GM19043 (cell line): Measurements from ENCODE around the gene HAPLN2.
"Not testable (repeated sequence)": the region's sequence is repeated elsewhere in the genome, so short reads cannot be mapped to it uniquely, and the experiment has no call there.

Experiments used
- ATAC-seq: cut with Tn5 transposase; IDR thresholded peaks from one replicate; pipeline ENCODE4 v1.9.1; 2021; ENCODE audit warnings: low read depth; ENCODE audit not compliant: unreplicated experiment

The HAPLN2 gene

GRCh38 chr1:156618853-156619581 is at the start of gene HAPLN2:
Gene HAPLN2 (plus strand): TSS chr1:156619415. CDS start chr1:156623491, 4,076 bp downstream.
- ATAC-seq: no peak

DNA sequence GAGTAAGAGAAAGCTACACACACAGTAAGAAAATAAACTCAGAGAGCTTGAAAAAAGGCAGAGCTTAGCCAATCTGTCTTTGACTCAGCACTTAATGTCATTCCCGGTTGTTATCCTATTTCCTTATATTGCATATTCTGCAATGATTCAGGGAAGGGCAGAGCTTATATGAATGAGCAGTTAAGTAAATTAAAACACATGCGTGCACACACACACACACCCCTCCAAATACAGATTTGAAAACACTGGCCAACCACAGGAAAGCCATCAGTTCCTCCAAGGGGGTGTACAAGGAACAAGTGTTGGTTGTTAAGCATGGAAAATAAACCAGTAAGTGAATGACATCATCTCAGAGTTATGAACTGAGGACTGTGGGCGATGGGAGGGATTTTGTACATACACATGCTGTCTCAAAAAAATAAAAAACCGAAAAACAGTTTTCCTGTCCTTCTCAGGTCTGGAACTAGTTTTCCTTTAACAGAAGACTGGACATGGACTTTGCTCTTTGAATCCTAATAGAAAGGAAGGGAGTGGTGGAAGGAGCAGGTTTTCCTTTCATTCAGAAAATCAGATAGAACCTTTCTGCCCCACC is 47.9 kb upstream of the HAPLN2 start:
- no peak for ATAC-seq

GRCh38 chr1:156571919-156572662 is 47.1 kb upstream of the HAPLN2 start, which contains the start of gene IQGAP3:
Gene IQGAP3 (minus strand): TSS chr1:156572565. CDS start chr1:156572529, 36 bp downstream.
- ATAC-seq: no peak

DNA sequence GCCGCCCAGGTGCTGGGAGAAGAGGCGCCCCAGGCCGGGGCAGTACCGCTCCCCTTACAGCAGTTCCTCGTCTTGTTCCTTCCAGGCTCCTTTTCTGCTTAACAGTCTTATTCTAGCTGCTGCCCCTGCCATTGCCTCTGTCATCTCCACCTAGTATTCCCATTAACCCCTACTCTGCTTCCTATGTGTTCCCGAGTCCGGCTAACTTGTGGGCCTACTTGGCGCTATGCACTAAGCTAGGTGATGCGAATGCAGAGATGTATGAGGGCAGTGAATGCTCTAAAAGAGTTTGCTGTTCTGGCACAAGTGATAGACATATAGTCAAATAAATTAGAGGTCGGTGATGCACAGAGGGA is 46.6 kb upstream of the HAPLN2 start:
- no peak for ATAC-seq

DNA sequence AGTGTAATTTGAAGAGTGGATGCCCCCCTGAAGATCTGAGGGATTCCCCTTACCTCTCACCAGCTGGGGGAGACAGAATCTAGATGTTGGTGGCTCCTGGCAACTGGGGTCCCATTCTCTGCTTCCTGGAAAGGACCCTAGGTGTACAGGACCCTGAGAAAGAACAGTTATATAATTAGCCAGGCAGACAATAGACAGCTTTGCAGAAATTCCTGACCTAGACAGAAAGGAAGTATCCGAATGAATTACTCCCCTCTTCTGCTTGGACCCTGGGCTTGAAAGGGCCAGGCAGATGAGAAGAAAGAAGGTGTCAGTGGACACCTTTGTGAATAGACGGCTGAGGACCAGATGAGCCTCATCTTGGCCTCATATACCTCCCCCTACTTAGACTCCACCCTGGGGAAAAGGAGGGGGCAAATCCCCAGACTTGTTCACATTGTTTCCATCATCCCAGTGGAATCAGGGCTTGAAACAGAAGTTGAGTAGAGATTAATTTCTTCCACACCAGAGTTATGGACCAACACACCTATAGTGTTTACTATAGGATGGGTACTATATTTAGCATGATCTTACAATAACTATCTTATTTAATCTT is 45.1 kb upstream of the HAPLN2 start:
- ATAC-seq: no peak

GRCh38 chr1:156577550-156577949 is 41.7 kb upstream of the HAPLN2 start:
- ATAC-seq: no peak

DNA sequence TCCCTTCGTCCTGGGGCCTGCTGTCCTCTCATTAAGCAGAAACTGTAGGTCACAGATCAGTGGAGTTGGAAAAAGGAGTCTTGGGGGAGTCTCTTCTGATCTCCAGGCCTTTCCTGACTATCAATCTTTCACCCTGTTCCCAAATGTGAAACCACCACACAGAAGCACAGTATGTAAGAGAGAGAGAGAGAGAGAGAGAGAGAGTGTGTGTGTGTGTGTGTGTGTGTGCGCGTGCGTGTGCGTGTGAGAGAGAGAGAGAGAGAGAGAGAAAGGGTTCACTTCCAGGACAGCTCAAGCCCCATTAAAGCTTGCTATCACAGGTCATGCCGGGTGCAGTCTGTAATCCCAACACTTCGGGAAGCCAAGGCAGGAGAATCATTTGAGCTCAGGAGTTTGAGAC is 41.2 kb upstream of the HAPLN2 start:
- no peak for ATAC-seq

- no peak for ATAC-seq
Observed at GRCh38 chr1:156579472-156579871, 39.7 kb upstream of the HAPLN2 start, which contains the start of gene TTC24. Gene TTC24 (plus strand): TSS chr1:156579723. CDS start chr1:156581365, 1,642 bp downstream.

DNA sequence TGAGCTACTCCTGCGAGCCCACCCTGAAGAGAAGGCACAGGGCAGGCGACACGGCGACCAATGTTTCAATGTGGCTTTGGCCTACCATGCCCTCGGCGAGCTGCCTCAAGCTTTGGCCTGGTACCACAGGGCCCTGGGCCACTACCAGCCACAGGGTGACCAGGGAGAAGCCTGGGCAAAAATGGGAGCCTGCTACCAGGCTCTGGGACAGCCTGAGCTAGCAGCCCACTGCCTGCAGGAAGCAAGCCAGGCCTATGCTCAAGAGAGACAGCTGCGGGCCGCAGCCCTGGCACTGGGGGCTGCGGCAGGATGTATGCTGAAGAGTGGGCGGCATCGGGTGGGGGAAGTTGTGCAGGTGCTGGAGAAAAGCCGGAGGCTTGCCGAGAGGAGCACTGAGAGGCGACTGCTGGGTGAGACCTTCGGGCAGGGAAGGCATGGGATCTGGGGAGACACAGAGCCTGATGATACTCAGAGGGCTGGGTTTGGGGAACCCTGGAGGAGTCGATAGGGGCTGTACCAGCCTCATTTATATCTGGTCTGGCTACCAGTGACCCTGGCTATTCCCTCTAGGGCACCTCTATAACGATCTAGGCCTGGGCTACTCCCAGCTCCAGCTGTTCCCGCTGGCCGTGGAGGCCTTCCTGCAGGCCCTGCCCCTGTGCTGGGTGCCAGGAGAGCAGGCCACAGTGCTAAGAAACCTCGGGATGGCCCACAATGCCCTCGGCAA is 37.4 kb upstream of the HAPLN2 start:
- ATAC-seq: no peak

DNA sequence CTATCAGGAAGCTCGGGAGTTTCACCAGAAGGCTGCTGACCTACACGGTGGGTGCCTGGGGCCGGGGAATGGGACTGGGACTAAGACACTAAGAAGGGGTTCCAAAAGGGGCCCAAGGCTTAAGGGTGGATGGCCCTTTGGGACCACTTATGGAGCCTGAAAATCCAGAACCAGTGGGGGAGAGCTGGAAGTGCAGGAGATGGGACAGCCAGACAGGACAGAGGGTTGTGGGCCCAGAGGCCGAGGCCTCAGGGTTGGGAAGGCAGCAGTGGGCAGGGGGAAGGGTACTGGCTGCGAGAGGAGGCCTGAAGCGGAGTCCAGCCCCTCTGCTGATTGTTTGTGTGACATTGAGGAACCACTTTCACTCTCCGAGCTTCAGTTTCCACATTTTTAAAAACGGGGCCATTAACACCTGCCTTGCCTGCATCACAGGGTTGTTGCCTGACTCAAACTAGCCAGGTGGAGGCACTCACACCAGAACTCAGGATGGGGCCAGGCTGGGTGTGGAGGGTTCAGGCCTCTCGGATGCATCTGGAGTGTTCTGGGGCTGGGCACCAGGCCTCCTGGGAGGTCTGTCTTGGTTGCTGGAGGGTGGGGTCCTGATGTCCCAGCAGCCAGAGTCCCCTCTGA is 36.7 kb upstream of the HAPLN2 start:
- no peak for ATAC-seq

- ATAC-seq: no peak
Observed at GRCh38 chr1:156583821-156584622, 35.2 kb upstream of the HAPLN2 start.

- no peak for ATAC-seq
Observed at GRCh38 chr1:156584813-156585212, 34.4 kb upstream of the HAPLN2 start.

DNA sequence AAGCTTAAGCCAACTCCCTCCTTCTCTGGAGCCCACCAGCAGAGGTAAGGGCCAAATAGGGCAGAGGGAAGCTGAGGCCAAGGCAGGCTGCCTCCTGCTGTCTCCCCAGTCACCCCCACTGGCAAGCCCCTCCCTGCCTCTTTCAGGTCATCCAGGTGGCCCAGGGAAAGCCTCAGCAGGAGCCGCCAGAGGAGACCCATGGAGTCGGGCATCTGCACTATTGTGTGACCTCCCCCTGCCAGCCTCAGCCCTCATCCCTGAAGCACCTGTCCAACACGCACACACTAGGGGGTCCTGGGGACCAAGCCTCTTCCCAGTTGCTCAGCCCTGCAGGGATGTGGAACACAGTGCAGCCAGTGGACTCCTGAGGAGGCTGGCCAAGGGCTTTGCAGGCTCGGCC is 32.9 kb upstream of the HAPLN2 start:
- no peak for ATAC-seq

DNA sequence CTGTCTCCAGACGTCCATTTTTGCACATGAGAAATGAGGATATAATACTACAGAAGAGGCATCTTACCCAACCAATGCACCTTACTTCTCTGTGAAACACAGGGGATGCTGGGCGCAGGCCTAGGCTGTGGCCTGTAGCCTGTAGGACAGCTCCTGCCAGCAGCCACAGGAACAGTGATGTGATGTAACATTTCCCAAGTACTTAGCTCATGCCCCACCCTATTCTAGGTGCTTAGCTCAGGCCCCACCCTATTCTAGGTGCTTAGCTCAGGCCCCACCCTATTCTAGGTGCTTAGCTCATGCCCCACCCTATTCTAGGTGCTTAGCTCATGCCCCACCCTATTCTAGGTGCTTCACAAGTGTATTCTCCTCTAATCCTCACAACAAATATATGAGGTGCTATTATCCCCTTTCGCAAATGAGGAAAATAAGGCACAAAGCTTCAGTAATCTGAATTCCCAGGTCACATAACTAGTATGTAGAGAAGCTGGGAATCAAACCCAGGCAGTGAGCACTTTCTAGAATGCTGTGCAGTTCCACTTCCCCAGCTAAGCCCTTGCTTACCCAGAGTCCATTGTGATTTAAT is 32.2 kb upstream of the HAPLN2 start:
- no peak for ATAC-seq

DNA sequence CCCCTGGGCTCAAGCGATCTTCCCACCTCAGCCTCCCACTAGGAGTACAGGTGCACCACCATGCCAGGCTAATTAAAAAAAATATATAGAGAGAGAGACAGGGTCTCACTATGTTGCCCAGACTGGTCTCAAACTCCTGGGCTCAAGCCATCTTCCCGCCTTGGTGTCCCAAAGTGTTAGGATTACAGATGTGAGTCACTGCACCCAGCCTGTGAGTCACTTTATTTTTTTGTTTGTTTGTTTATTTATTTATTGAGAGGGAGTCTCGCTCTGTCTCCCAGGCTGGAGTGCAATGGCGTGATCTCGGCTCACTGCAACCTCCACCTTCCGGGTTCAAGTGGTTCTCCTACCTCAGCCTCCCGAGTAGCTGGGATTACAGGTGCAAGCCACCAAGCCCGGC is 31.3 kb upstream of the HAPLN2 start:
- ATAC-seq: not testable (repeated sequence)

DNA sequence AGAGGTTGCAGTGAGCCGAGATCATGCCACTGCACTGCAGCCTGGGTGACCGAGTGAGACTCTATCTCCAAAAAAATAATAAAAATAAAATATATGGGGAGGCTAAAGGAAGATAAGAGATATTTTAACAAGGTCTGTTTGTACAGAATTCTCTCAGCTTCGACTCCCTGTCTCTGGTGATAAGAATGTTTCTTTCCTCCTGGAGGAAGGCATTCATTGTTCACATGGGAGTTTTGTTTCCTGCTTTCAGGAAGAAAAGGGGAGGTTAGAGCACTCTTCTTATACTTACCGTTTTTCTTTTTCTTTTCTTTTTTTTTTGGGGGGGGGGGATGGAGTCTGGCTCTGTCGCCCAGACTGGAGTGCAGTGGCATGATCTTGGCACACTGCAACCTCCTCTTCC is 29.7 kb upstream of the HAPLN2 start:
- no peak for ATAC-seq

DNA sequence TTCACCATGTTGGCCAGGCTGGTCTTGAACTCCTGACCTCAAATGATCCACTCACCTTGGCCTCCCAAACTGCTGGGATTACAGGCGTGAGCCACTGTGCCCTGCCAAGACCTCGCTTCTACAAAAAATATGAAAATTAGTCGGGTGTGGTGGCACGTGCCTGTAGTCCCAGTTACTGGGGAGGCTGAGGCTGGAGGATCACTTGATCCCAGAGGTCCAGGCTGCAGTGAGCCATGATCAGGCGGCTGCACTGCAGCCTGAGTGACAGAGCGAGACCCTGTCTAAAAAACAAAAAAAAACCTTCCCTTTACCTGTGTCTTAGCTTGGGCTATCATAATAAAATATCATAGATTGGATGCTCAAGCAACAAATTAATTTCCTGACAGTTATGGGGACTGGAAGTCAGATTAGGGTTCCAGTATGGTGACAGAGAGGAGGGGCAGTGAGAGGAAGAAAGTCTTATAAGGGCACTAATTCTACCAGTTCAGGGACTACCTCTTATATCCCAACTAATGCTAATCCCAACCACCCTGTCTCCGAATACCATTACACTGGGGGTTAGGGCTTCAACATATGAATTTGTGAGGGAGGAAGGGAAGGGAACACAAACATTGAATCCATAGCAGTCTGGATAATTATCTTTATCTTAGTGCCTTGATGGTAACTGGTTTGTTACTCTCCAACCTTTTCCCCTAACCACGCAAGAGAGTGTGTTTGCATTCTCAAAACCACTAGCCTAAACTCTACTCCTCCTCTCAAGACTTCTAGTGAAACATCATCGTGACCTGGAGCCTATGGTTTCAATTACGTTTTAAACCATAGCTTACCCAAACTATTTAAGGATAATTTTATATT is 28.7 kb upstream of the HAPLN2 start:
- ATAC-seq: no peak

GRCh38 chr1:156591181-156591431 is 28.1 kb upstream of the HAPLN2 start:
- no peak for ATAC-seq
